ENCODE results near the gene MYH3. TPM values are rescaled to one million over a fixed set of nuclear protein-coding genes. Genes with fewer than 3 reads are reported as not detected.

MYH3 gene
- total and polyA plus RNA-seq, 2 experiments from 2014 or later = 1.7 to 3.1 TPM

DNA sequence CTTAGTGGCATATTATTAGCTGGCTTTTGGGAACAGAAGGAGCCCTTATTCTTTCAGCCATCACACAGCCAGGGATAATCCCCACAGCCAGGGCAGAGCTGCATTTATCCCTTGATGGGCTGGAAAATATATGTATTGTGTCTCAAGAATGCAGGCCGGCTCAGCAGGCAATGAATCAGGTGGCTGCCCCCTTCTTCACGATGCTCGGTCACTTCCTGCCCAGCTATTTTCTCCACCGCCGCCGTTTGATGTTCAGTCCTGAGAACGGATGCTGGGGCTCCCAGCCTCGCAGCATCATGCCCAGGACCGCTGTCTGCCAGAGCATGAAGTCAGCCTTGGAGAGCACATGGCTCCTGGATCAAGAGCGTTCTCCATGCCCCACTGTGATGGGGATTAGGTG, 4.3 kb upstream of the MYH3 start:
- DNase-seq (ENCODE audit: low read depth in 1 of 2, low spot score in 1 of 2) = no peak
- no peaks in the 10 kb centered on the region for H3K4me1 ChIP-seq (ENCODE audit: low read depth)
- no peaks in the 10 kb centered on the region for H3K36me3 ChIP-seq
- no peak overlapping the region for H3K4me3 ChIP-seq
- H3K27me3 ChIP-seq = no peaks in the 10 kb centered on the region
- H3K9me3 ChIP-seq (ENCODE audit: low read depth) = no peaks in the 10 kb centered on the region
- TF ChIP-seq, protein P1, sequence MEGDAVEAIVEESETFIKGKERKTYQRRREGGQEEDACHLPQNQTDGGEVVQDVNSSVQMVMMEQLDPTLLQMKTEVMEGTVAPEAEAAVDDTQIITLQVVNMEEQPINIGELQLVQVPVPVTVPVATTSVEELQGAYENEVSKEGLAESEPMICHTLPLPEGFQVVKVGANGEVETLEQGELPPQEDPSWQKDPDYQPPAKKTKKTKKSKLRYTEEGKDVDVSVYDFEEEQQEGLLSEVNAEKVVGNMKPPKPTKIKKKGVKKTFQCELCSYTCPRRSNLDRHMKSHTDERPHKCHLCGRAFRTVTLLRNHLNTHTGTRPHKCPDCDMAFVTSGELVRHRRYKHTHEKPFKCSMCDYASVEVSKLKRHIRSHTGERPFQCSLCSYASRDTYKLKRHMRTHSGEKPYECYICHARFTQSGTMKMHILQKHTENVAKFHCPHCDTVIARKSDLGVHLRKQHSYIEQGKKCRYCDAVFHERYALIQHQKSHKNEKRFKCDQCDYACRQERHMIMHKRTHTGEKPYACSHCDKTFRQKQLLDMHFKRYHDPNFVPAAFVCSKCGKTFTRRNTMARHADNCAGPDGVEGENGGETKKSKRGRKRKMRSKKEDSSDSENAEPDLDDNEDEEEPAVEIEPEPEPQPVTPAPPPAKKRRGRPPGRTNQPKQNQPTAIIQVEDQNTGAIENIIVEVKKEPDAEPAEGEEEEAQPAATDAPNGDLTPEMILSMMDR (IDR thresholded peaks at IDR 0.05; ENCODE audit: low read depth, low read length) = no peak
- H3K27ac ChIP-seq = no peak overlapping the region

DNA sequence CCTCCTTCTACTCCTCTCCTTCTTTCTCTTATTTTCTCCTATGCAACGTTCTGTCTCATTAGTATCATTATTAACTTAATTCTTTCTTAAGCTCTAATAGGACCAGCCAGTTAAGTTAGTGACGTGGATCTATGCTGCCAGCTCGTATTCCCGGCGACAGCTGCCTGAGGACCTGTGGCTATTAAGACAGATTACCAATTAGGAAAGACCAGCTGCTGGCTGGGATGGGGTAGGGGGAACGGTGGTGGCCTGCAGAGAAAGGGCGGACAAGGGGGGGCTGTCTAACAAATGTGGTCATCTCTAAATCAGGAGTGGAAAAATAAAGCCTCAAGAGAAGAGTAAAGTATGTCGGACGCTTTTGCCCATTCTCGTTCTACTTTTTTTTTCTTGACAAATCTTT, 770 bp upstream of the MYH3 start:
- Histone ChIP-seq H3K4me1 (ENCODE audit: low read depth) (no peaks in the 10 kb centered on the region), H3K27ac (no peak overlapping the region), H3K9me3 (ENCODE audit: low read depth) (no peaks in the 10 kb centered on the region), H3K27me3 (no peaks in the 10 kb centered on the region), H3K36me3 (no peaks in the 10 kb centered on the region), H3K4me3 (no peak overlapping the region)
- DNase-seq (ENCODE audit: low read depth in 1 of 2, low spot score in 1 of 2) = no peak
- TF ChIP-seq, protein P1 (IDR thresholded peaks at IDR 0.05; ENCODE audit: low read depth, low read length) = no peak

DNA sequence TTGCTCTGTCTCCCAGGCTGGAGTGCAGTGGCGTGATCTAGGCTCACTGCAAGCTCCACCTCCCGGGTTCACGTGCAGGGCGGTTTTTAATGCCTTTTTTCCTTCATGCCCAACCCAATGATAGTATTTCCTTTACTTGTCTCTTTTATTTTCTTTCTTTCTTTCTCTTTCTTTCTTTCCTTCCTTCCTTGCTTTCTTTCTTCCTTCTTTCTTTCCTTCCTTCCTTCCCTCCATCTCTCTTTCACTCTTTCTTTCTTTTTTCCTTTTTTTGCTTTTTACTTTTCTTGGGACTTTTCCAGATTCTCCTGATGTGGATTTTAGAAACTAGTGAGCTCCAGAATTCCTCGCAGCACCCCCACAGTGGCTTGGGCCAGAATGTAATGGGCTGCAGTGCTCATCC, 3.1 kb downstream of the MYH3 start:
- Histone ChIP-seq H3K9me3 (ENCODE audit: low read depth) (no peaks in the 10 kb centered on the region), H3K4me1 (ENCODE audit: low read depth) (no peaks in the 10 kb centered on the region), H3K27me3 (no peaks in the 10 kb centered on the region), H3K4me3 (no peak overlapping the region), H3K27ac (no peak overlapping the region), H3K36me3 (no peaks in the 10 kb centered on the region)
- no peak for DNase-seq (ENCODE audit: low read depth in 1 of 2, low spot score in 1 of 2)
- TF ChIP-seq, protein P1 (IDR thresholded peaks at IDR 0.05; ENCODE audit: low read depth, low read length) = no peak

DNA sequence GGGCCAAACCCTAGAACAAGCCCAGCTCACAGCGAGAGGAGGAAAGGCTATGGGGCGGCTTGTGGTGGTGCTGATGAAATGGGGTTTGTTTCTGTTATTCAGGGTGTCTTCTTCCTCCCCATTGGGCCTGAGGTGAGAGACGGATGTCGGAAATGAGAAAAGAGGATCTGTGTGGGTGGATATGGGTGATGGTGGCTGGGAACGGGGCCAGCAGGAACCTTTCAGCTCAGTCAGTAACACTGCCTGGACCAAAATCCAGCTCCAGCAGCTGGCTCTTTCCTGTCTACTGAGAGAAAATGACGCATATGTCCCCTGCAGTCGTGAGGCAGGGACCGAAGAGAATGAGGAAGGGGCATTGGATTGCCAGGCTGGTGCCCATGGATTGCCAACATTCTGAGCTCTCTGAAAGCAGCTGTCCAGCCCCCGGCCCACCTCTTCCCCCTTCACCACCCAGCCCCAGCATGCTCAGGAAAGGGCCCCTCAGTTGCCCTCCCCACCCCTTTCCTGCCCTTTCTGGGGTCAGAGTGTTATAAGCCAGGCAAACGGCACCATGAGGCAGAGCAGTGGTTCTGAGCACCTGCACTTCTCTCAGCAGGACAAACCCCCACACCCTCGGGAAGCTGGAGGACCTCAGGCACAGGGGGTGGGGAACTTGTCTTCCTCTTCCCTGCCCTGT, 4.0 kb downstream of the MYH3 start:
- H3K27ac ChIP-seq = no peak overlapping the region
- peak in 1 of 2 donors; percentile 21 for DNase-seq (ENCODE audit: low read depth in 1 of 2, low spot score in 1 of 2)
- H3K36me3 ChIP-seq = no peaks in the 10 kb centered on the region
- no peak overlapping the region for H3K4me3 ChIP-seq
- TF ChIP-seq, protein P1 (IDR thresholded peaks at IDR 0.05; ENCODE audit: low read depth, low read length) = no peak
- H3K9me3 ChIP-seq (ENCODE audit: low read depth) = no peaks in the 10 kb centered on the region
- no peaks in the 10 kb centered on the region for H3K4me1 ChIP-seq (ENCODE audit: low read depth)
- no peaks in the 10 kb centered on the region for H3K27me3 ChIP-seq

DNA sequence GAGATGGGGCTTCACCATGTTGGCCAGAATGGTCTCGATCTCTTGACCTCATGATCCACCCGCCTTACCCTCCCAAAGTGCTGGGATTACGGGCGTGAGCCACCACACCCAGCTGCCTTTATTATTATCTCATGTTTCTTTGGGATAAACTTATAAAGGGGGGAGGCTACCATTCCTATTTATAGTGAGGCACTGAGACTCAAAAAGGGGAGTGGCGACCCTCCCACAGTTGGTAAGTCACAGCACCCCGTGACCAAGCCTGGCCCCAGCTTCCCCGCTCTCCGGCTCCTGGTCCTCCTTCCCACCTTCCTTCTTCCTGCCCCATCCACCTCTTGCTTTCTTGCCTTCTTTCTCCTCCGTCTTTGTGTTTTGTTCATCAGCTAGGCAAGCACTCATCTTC, 5.2 kb downstream of the MYH3 start:
- DNase-seq (ENCODE audit: low read depth in 1 of 2, low spot score in 1 of 2) = no peak
- Histone ChIP-seq H3K9me3 (ENCODE audit: low read depth) (no peaks in the 10 kb centered on the region), H3K27ac (no peak overlapping the region), H3K36me3 (no peaks in the 10 kb centered on the region), H3K27me3 (no peaks in the 10 kb centered on the region), H3K4me1 (ENCODE audit: low read depth) (no peaks in the 10 kb centered on the region), H3K4me3 (no peak overlapping the region)
- TF ChIP-seq, protein P1 (IDR thresholded peaks at IDR 0.05; ENCODE audit: low read depth, low read length) = no peak

Measured in cardiac muscle cell (in vitro differentiated cells and primary cell).